Psoas muscle (tissue), 8 donors: ENCODE measurements around the gene OPA3. TPM values are rescaled to one million over a fixed set of nuclear protein-coding genes. Genes with fewer than 3 reads are reported as not detected.

ENCODE experiments used
- ATAC-seq, 4 donors: fragments of 200-7000 bp; cut with Tn5 transposase; one replicate each; pipeline ENCODE4 v1.9.1; 2020; ENCODE audit warnings: moderate library complexity in 3 of 4, mild to moderate bottlenecking in 2 of 4
- DNase-seq, 2 donors: peaks; one replicate each; pipeline ENCODE4 v3.0.0-alpha.2; 2020
- H3K27ac ChIP-seq: fragments of 200-600 bp; one replicate; pipeline ENCODE4 v1.8.0; 2022
- H3K27me3 ChIP-seq, 3 donors: fragments of 200-600 bp in 1 of 3; one replicate each; pipeline versions ENCODE4 v1.6.1 to v1.8.0; 2013 to 2022; ENCODE audit warnings: low read length in 2 of 3, mild to moderate bottlenecking in 2 of 3, moderate library complexity in 1 of 3; ENCODE audit not compliant: insufficient read depth in 3 of 3
- H3K36me3 ChIP-seq, 2 donors: fragments of 200-600 bp in 1 of 2; one replicate each; pipeline versions ENCODE4 v1.6.1 to v1.8.0; 2013 to 2022; ENCODE audit warnings: low read depth in 1 of 2, mild to moderate bottlenecking in 1 of 2, moderate library complexity in 1 of 2; ENCODE audit not compliant: insufficient read depth in 1 of 2
- H3K4me1 ChIP-seq: fragments of 200-600 bp; one replicate; pipeline ENCODE4 v1.8.0; 2022
- H3K4me3 ChIP-seq: fragments of 200-600 bp; one replicate; pipeline ENCODE4 v1.8.0; 2022; ENCODE audit warnings: mild to moderate bottlenecking
- H3K9me3 ChIP-seq: fragments of 200-600 bp; one replicate; pipeline ENCODE4 v1.8.0; 2022
- WGBS, 3 donors: extraction: QIAGEN DNeasy Blood & Tissue Kit; methylation state at CpG; one replicate each; pipeline versions ENCODE4 v1.1.6 to v1.1.7; 2013; 5-methylcytosine and 5-hydroxymethylcytosine counted together
- intact Hi-C, 2 donors: fragments of 100-400 bp; cut with DNase I; formaldehyde crosslinking; loops; one replicate each; pipeline versions ENCODE4 v1.11.0 to v1.14.2; 2022
- polyA plus RNA-seq, 3 donors: library from polyadenylated mRNA; stranded (reverse); fragments of 200-250 nt; gene quantifications; one replicate each; pipeline ENCODE4 v1.2.3, GENCODE V29; 2013
- total RNA-seq, 4 donors: library from RNA; stranded (reverse); fragmentation: NEBNext Ultra II Directional in 2 of 4; extraction: Animal tissue kit (Norgen Biotek cat#: 25700) in 2 of 4; gene quantifications; one replicate each; pipeline versions ENCODE4 v1.2.1 to v1.2.4, GENCODE V29; 2021 to 2023
- TF ChIP-seq, protein P1 (sequence below): fragments of 200-600 bp; IDR thresholded peaks from one replicate; pipeline ENCODE4 v1.8.0; 2022; ENCODE audit warnings: antibody characterized with exemption
- donor health status: healthy with polysubstance abuse.
- donor health status: DM: no; HTN: no; CAD: no; lungs with moderate emphysema.
- donor health status: Bipolar disorder and iron deficiency.
- donor health status: healthy.
- donor health status: DM: yes; HTN: yes; CAD: no.
- donor health status: DM: no; HTN: no; CAD: no.
- donor health status: DM: no; HTN: no; CAD: no.
- donor health status: DM: yes; HTN: yes; CAD: no.

Gene OPA3
- total and polyA plus RNA-seq, 7 donors, result 9.1 to 27.6 (median 15.8) TPM

DNA sequence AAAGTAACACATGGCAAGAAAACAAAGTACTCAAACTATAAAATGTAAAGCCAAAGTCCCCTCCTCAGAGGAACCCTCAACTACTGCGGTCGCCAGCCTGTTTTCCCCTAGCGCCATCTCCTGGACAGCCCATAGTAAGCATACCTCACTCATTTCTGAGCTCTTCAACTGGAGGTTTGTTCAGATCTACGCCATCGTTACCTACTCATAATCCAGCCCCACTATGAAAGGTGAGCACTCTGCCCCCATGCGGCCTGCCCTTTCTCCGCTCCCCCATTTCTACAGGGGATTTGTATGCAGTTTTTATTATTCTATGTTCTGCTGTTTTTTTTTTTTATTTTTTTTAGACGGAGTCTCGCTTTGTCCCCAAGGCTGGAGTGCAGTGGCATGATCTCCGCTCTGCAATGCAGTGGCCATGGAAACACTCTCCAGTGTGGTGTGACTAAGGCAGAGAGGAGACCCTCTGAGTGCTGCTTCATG lies 26.2 kb downstream of the OPA3 start:
- H3K4me1 ChIP-seq, result no peaks in the 10 kb centered on the region
- ATAC-seq (peak; percentile 47 to 78 (median 76)), DNase-seq (no peak)
- H3K4me3 ChIP-seq, result no peak overlapping the region
- TF ChIP-seq, protein P1, sequence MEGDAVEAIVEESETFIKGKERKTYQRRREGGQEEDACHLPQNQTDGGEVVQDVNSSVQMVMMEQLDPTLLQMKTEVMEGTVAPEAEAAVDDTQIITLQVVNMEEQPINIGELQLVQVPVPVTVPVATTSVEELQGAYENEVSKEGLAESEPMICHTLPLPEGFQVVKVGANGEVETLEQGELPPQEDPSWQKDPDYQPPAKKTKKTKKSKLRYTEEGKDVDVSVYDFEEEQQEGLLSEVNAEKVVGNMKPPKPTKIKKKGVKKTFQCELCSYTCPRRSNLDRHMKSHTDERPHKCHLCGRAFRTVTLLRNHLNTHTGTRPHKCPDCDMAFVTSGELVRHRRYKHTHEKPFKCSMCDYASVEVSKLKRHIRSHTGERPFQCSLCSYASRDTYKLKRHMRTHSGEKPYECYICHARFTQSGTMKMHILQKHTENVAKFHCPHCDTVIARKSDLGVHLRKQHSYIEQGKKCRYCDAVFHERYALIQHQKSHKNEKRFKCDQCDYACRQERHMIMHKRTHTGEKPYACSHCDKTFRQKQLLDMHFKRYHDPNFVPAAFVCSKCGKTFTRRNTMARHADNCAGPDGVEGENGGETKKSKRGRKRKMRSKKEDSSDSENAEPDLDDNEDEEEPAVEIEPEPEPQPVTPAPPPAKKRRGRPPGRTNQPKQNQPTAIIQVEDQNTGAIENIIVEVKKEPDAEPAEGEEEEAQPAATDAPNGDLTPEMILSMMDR, result peak; percentile 35
- H3K9me3 ChIP-seq, result no peaks in the 10 kb centered on the region
- H3K36me3 ChIP-seq, result peaks cover 2% of the 10 kb centered on the region in 2 donors
- no peak overlapping the region for H3K27ac ChIP-seq
- intact Hi-C loops, result loop anchor here (5.0 kb wide), 1 partner anchor 36 kb away; no protein-coding TSS in a partner anchor
- 58 to 70% (median 62%) methylated on average over 10 of the region's 10 CpGs for WGBS, 3 donors
- H3K27me3 ChIP-seq, result no peaks in the 10 kb centered on the region

DNA sequence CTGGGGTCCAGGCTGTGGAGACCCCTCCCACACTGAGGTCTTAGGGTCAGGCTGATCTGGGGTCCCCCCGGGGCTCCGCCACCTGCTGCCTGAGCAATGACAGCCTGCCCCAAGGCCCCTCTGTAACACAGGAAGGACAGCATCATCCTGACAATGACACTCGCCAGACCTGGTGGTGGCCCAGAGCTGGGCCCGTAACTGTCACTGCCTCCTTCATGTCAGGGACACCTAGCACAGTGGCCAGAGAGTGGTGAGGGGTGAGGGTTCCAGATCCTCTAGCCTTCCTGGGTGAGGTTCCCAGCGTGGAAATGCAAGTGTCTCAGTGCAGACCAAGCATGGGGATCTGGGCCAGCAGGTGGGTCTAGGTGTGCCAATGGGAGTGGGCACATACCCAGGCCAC lies 27.8 kb downstream of the OPA3 start:
- Histone ChIP-seq H3K36me3 (peaks cover 5 to 9% of the 10 kb centered on the region in 2 donors), H3K9me3 (no peaks in the 10 kb centered on the region), H3K4me3 (no peak overlapping the region), H3K4me1 (peaks cover under 1% of the 10 kb centered on the region), H3K27ac (no peak overlapping the region), H3K27me3 (no peaks in the 10 kb centered on the region)
- ATAC-seq (no peak), DNase-seq (no peak)
- TF ChIP-seq, protein P1, result no peak
- intact Hi-C loops, result loop anchor here (5.0 kb wide), 1 partner anchor 35 kb away; no protein-coding TSS in a partner anchor
- 88 to 92% (median 89%) methylated on average over 5 of the region's 5 CpGs for WGBS, 3 donors

GRCh38 chr19:45554481-45554880 lies 30.1 kb downstream of the OPA3 start:
- intact Hi-C loops, result no loop called here
- Histone ChIP-seq H3K27ac (no peak overlapping the region), H3K9me3 (no peaks in the 10 kb centered on the region), H3K36me3 (peaks cover 5 to 9% of the 10 kb centered on the region in 2 donors), H3K4me1 (peaks cover 5% of the 10 kb centered on the region), H3K4me3 (no peak overlapping the region), H3K27me3 (no peaks in the 10 kb centered on the region)
- ATAC-seq (no peak), DNase-seq (no peak)
- TF ChIP-seq, protein P1, result no peak
- 69 to 96% (median 89%) methylated on average over 1 of the region's 1 CpG for WGBS, 3 donors

GRCh38 chr19:45553464-45553863 lies 31.1 kb downstream of the OPA3 start:
- ATAC-seq (no peak), DNase-seq (no peak)
- peaks cover 5% of the 10 kb centered on the region for H3K4me1 ChIP-seq
- H3K4me3 ChIP-seq, result no peak overlapping the region
- H3K27ac ChIP-seq, result no peak overlapping the region
- H3K27me3 ChIP-seq, result no peaks in the 10 kb centered on the region
- no peaks in the 10 kb centered on the region for H3K9me3 ChIP-seq
- TF ChIP-seq, protein P1, result no peak
- 73 to 83% (median 81%) methylated on average over 28 to 34 of the region's 34 CpGs for WGBS, 3 donors
- peaks cover 5 to 9% of the 10 kb centered on the region in 2 donors for H3K36me3 ChIP-seq
- intact Hi-C loops, result no loop called here
